GM12865 (cell line): ENCODE results near the gene DHTKD1.

Experiments used
- DNase-seq: peaks from one replicate; pipeline ENCODE4 v3.0.0; 2010; ENCODE audit warnings: low read depth
- H3K4me3 ChIP-seq: 2 replicates; pipeline ENCODE4 v1.5.1; 2011; ENCODE audit warnings: mild to moderate bottlenecking, low read depth, low read length, control low read depth
- CTCF ChIP-seq: IDR thresholded peaks from 2 replicates; pipeline ENCODE4 v1.5.1; 2011; ENCODE audit warnings: low read length, control low read depth, low read depth, inconsistent platforms; ENCODE audit not compliant: insufficient read depth; ENCODE audit errors: missing control alignments

The DHTKD1 gene

GRCh38 chr10:12130237-12130872 lies 61.6 kb downstream of the DHTKD1 start:
- TF ChIP-seq CTCF: peak; percentile 56
- H3K4me3 ChIP-seq: peak overlapping the region; percentile 83
- peak; percentile 84 for DNase-seq

DNA sequence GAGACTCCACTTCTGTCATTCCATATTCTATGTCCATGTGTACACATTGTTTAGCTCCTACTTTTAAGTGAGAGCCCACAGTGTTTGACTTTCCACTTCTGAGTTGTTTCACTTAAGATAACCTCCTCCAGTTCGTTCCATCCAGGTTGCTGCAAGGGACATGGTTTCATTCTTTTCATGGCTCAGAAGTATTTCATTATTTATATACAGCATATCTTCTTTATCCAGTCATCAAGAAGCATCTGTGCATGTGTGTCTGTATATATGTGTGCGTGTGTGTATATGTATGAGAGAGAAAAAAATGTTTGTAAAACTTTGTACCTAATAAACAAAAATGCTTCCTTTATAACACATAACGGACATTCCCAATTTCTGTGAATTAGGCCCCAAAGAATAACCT lies 66.9 kb downstream of the DHTKD1 start:
- no peak overlapping the region for H3K4me3 ChIP-seq
- no peak for TF ChIP-seq CTCF
- no peak for DNase-seq

DNA sequence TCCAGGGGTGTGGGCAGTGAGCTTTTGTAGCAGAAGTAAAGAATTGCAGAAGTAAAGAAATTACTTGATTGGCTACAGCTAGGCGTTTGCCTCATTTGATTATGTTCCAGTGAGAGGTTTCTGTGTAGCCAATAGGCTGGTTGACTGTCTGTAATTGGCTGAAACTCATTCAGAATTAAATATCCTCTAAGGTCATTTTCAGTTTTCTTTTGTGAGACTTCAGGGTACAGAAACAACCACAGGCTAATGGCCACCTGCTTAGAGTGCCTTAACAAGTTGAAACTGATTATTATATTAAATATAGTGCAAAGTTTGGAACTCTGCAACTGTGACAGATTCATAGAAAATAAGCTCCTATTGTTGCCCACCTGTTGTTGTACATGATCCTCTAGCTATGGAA lies 71.3 kb downstream of the DHTKD1 start:
- DNase-seq: peak; percentile 21
- no peak overlapping the region for H3K4me3 ChIP-seq
- TF ChIP-seq CTCF: no peak

GRCh38 chr10:12144538-12144937 lies 75.8 kb downstream of the DHTKD1 start:
- no peak overlapping the region for H3K4me3 ChIP-seq
- DNase-seq: no peak
- no peak for TF ChIP-seq CTCF

DNA sequence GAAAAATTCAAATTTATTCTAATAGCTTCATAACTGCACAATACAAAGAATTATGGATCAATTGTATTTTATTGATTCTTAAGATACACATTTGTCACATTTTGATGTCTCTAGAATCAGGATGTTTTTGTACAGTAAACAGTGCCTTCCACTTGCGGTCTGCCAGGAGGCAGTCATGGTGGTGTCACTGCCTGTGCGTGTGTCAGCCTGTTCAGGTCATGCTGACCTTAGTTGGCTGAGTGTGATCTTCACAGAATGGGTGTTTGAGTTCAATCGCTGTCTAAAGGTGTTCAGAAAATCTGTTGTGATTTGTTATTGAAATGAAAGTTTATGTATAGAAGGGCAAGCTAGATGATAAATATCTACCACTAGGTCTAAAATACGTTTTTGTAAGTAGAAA lies 81.4 kb downstream of the DHTKD1 start:
- DNase-seq: no peak
- no peak overlapping the region for H3K4me3 ChIP-seq
- no peak for TF ChIP-seq CTCF

DNA sequence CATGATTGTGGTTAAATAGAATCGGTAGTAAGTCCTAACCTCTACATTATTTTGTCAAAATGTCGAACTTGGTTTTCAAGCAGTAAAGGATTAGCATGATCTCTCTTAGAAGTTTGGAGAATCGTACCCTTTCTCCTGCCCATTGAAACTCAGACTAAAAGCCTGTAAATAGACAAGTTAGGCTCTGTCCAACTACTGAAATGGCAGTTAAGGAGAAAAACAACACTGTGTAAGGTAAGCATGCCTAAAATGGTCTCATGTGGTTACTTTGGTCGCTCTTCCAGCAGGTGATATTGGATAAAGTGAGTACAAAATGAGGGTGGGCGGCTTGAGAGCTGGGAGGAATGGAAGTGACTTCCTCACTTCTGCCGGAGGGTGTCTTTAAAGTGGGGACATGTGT lies 85.8 kb downstream of the DHTKD1 start:
- no peak for DNase-seq
- no peak overlapping the region for H3K4me3 ChIP-seq
- TF ChIP-seq CTCF: no peak
